ENCODE measurements around the gene KIFC1. TPM values are rescaled to one million over a fixed set of nuclear protein-coding genes. Genes with fewer than 3 reads are reported as not detected.

Gene KIFC1
- total RNA-seq, 2 experiments from 2014 or later: 117 to 127 TPM

GRCh38 chr6:33410050-33410710 is 18.6 kb downstream of the KIFC1 start:
- POLR2A ChIA-PET: interaction anchor here (0.7 to 2.5 kb wide), 17 partner anchors 9 to 438 kb away, joined by 3 to 14 read pairs (median 4); partner anchors contain the start of genes B3GALT4, CUTA, PFDN6 and RGL2
- peak overlapping the region; percentile 93 for H3K4me3 Mint-ChIP-seq
- H3K27ac Mint-ChIP-seq: peak overlapping the region; percentile 99
- ATAC-seq (ENCODE audit: low read depth) (peak; percentile 88), DNase-seq (peak; percentile 99)
- H3K36me3 Mint-ChIP-seq: peaks cover 17% of the 10 kb centered on the region
- peaks cover 36% of the 10 kb centered on the region for H3K4me1 Mint-ChIP-seq
- no peaks in the 10 kb centered on the region for H3K27me3 Mint-ChIP-seq
- no peaks in the 10 kb centered on the region for H3K9me3 Mint-ChIP-seq

DNA sequence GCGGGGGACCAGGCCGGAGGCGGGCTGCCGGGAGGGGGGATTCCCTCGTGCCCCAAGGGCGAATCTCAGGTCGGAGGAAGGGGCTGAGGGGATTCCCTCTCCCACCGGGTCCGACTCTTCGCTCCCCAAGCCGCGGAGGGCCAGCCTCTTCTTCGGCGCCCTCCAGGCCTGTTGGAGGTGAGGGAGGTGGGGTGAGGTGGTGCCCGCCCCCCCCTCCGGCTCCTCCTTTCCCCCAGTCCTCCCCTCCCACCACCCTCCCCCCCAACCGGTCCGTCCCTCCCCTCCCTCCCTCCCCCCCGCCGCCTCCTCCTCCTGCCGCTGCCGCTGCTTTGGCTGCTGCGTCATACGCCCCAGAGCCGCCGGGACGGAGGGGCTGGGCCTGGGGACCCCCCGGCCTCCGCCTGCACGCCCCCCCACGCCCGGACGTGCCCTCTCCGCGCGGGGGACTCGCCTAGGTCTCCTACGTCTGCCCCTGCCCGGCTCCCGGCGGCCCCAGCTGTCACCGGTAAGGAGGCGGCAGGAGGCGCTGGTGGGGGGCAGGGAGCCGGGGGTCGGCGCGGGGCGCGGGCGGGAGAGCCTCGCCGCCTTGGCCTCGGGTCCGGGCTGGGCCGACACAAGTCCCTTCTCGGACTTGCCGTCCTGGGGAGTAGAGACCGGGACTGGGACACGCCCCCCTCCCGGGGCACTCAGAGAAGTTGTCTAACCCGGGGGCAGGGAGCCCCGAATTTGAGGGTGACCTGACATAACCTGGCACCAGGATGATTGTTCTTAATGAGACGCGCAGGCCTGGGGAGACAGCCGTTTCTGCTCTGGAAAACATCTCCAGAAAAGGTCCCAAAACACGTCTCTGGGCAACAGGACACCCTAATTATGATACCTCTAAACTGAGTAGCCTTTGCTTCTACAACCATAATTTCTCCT is 19.3 kb downstream of the KIFC1 start, which contains the start of gene PHF1:
Gene PHF1, plus strand, starts transcription at position 304 of the 921 bp plus-strand sequence. CDS start 1,250 bp downstream, outside the sequence.
- H3K36me3 Mint-ChIP-seq: peaks cover 12% of the 10 kb centered on the region
- H3K27me3 Mint-ChIP-seq: no peaks in the 10 kb centered on the region
- H3K4me1 Mint-ChIP-seq: peaks cover 39% of the 10 kb centered on the region
- peak within 1 kb of the TSS; percentile 93 for H3K4me3 Mint-ChIP-seq
- POLR2A ChIA-PET: interaction anchor here (0.7 to 2.5 kb wide), 18 partner anchors 8 to 439 kb away, joined by 3 to 14 read pairs (median 4); partner anchors contain the start of genes B3GALT4, CUTA, RGL2 and RPS18
- peak; percentile 35 for ATAC-seq (ENCODE audit: low read depth)
- no peaks in the 10 kb centered on the region for H3K9me3 Mint-ChIP-seq
- peak; percentile 80 for DNase-seq
- H3K27ac Mint-ChIP-seq: peak within 1 kb of the TSS; percentile 99

GRCh38 chr6:33411632-33412005 is 20.0 kb downstream of the KIFC1 start:
- Mint-ChIP-seq H3K27me3 (no peaks in the 10 kb centered on the region), H3K4me3 (peak overlapping the region; percentile 76), H3K9me3 (no peaks in the 10 kb centered on the region), H3K36me3 (peaks cover 9% of the 10 kb centered on the region), H3K4me1 (peaks cover 41% of the 10 kb centered on the region), H3K27ac (peak overlapping the region; percentile 84)
- POLR2A ChIA-PET: interaction anchor here (0.7 to 2.5 kb wide), 11 partner anchors 7 to 440 kb away, joined by 3 to 14 read pairs (median 4); partner anchors contain the start of genes CUTA, RGL2, RPS18 and SYNGAP1
- DNase-seq (no peak), ATAC-seq (ENCODE audit: low read depth) (no peak)

GRCh38 chr6:33412140-33413009 is 20.8 kb downstream of the KIFC1 start:
- no peaks in the 10 kb centered on the region for H3K9me3 Mint-ChIP-seq
- H3K4me1 Mint-ChIP-seq: peaks cover 41% of the 10 kb centered on the region
- POLR2A ChIA-PET: interaction anchor here (0.6 to 1.8 kb wide), 5 partner anchors 13 to 440 kb away, joined by 3 to 8 read pairs (median 4); partner anchors contain the start of gene ZBTB9
- peak overlapping the region; percentile 54 for H3K27ac Mint-ChIP-seq
- H3K36me3 Mint-ChIP-seq: peaks cover 9% of the 10 kb centered on the region
- DNase-seq (no peak), ATAC-seq (ENCODE audit: low read depth) (no peak)
- H3K4me3 Mint-ChIP-seq: peak overlapping the region; percentile 76
- H3K27me3 Mint-ChIP-seq: no peaks in the 10 kb centered on the region

GRCh38 chr6:33413241-33414120 is 21.9 kb downstream of the KIFC1 start:
- DNase-seq (no peak), ATAC-seq (ENCODE audit: low read depth) (no peak)
- POLR2A ChIA-PET: interaction anchor here (0.6 kb wide), 1 partner anchor 136 kb away, joined by 3 read pairs; no protein-coding TSS in a partner anchor
- peaks cover 44% of the 10 kb centered on the region for H3K4me1 Mint-ChIP-seq
- H3K27ac Mint-ChIP-seq: peak overlapping the region; percentile 82
- H3K36me3 Mint-ChIP-seq: peaks cover 9% of the 10 kb centered on the region
- no peaks in the 10 kb centered on the region for H3K9me3 Mint-ChIP-seq
- H3K4me3 Mint-ChIP-seq: no peak overlapping the region
- no peaks in the 10 kb centered on the region for H3K27me3 Mint-ChIP-seq

GRCh38 chr6:33414592-33415271 is 23.1 kb downstream of the KIFC1 start:
- DNase-seq (no peak), ATAC-seq (ENCODE audit: low read depth) (no peak)
- Mint-ChIP-seq H3K9me3 (no peaks in the 10 kb centered on the region), H3K4me1 (peaks cover 50% of the 10 kb centered on the region), H3K27me3 (no peaks in the 10 kb centered on the region), H3K27ac (peak overlapping the region; percentile 37), H3K36me3 (peaks cover 9% of the 10 kb centered on the region), H3K4me3 (no peak overlapping the region)
- POLR2A ChIA-PET: interaction anchor here (3.4 kb wide), 1 partner anchor 11 kb away, joined by 14 read pairs; no protein-coding TSS in a partner anchor

GRCh38 chr6:33415831-33416230 is 24.2 kb downstream of the KIFC1 start:
- DNase-seq (no peak), ATAC-seq (ENCODE audit: low read depth) (no peak)
- Mint-ChIP-seq H3K27ac (peak overlapping the region; percentile 73), H3K4me3 (peak overlapping the region; percentile 96), H3K27me3 (no peaks in the 10 kb centered on the region), H3K9me3 (no peaks in the 10 kb centered on the region), H3K4me1 (peaks cover 49% of the 10 kb centered on the region), H3K36me3 (peaks cover 6% of the 10 kb centered on the region)
- POLR2A ChIA-PET: interaction anchor here (3.4 kb wide), 1 partner anchor 10 kb away, joined by 14 read pairs; no protein-coding TSS in a partner anchor

GRCh38 chr6:33416386-33417127 is 24.9 kb downstream of the KIFC1 start:
- Mint-ChIP-seq H3K36me3 (peaks cover 6% of the 10 kb centered on the region), H3K4me1 (peaks cover 52% of the 10 kb centered on the region), H3K27ac (peak overlapping the region; percentile 97), H3K9me3 (no peaks in the 10 kb centered on the region), H3K27me3 (peaks cover under 1% of the 10 kb centered on the region), H3K4me3 (peak overlapping the region; percentile 96)
- POLR2A ChIA-PET: interaction anchor here (0.8 to 4.4 kb wide), 6 partner anchors 9 to 163 kb away, joined by 3 to 28 read pairs (median 9); partner anchors contain the start of genes BAK1, RPS18, TAPBP and VPS52
- no peak for DNase-seq
- ATAC-seq (ENCODE audit: low read depth): no peak

- H3K27ac Mint-ChIP-seq: peak overlapping the region; percentile 97
- no peak for ATAC-seq (ENCODE audit: low read depth)
- H3K4me1 Mint-ChIP-seq: peaks cover 53% of the 10 kb centered on the region
- no peaks in the 10 kb centered on the region for H3K9me3 Mint-ChIP-seq
- peaks cover 3% of the 10 kb centered on the region for H3K27me3 Mint-ChIP-seq
- DNase-seq: no peak
- H3K4me3 Mint-ChIP-seq: peak overlapping the region; percentile 96
- H3K36me3 Mint-ChIP-seq: peaks cover 6% of the 10 kb centered on the region
- POLR2A ChIA-PET: interaction anchor here (0.8 to 4.4 kb wide), 13 partner anchors 9 to 445 kb away, joined by 3 to 28 read pairs (median 7); partner anchors contain the start of genes B3GALT4, BAK1, ITPR3 and PFDN6
Measured at GRCh38 chr6:33417128-33417902, 25.7 kb downstream of the KIFC1 start.
